Mucosa of descending colon (tissue), 3 donors: ENCODE results near the gene SEMA6C. TPM values are rescaled to one million over a fixed set of nuclear protein-coding genes. Genes with fewer than 3 reads are reported as not detected.
"Not testable (repeated sequence)": the region's sequence is repeated elsewhere in the genome, so short reads cannot be mapped to it uniquely, and the experiment has no call there.

Source experiments
- ATAC-seq: fragments of 200-7000 bp; cut with Tn5 transposase; one replicate; pipeline ENCODE4 v1.9.1; 2020; ENCODE audit warnings: mild to moderate bottlenecking, moderate library complexity
- DNase-seq, 3 donors: peaks; one replicate each; pipeline ENCODE4 v3.0.0-alpha.2; 2020
- H3K36me3 ChIP-seq: fragments of 200-600 bp; one replicate; pipeline ENCODE4 v1.8.0; 2021; ENCODE audit warnings: low read depth, mild to moderate bottlenecking
- H3K4me1 ChIP-seq: fragments of 200-600 bp; one replicate; pipeline ENCODE4 v1.8.0; 2021; ENCODE audit warnings: low read depth, mild to moderate bottlenecking
- H3K4me3 ChIP-seq: fragments of 200-600 bp; one replicate; pipeline ENCODE4 v1.8.0; 2021; ENCODE audit warnings: mild to moderate bottlenecking
- H3K9me3 ChIP-seq: fragments of 200-600 bp; one replicate; pipeline ENCODE4 v1.8.0; 2021; ENCODE audit warnings: mild to moderate bottlenecking
- intact Hi-C, 2 donors: fragments of 100-400 bp; cut with DNase I in 1 of 2; cut with micrococcal nuclease in 1 of 2; formaldehyde crosslinking; loops; one replicate each; pipeline versions ENCODE4 v1.11.0 to v1.11.1; 2022; cut with DNase I, micrococcal nuclease
- long read RNA-seq, 2 donors: library from polyadenylated mRNA; unstranded; transcript quantifications; one replicate each; pipeline ENCODE4 v2.0.0, GENCODE V29; 2019 to 2021
- total RNA-seq, 3 donors: library from RNA; stranded (reverse); fragmentation: NEBNext Ultra II Directional in 2 of 3; extraction: Animal tissue kit (Norgen Biotek cat#: 25700) in 2 of 3; gene quantifications; one replicate each; pipeline versions ENCODE4 v1.2.1 to v1.2.4, GENCODE V29; 2021 to 2023
- TF ChIP-seq, protein P1 (sequence below): fragments of 200-600 bp; IDR thresholded peaks from one replicate; pipeline ENCODE4 v1.8.0; 2022; ENCODE audit warnings: antibody characterized with exemption, mild to moderate bottlenecking
- donor health status: DM: no; HTN: no; CAD: no; lungs with moderate emphysema.
- donor health status: DM: no; HTN: no; CAD: no.
- donor health status: DM: no; HTN: yes; CAD: no.

SEMA6C gene, protein sequence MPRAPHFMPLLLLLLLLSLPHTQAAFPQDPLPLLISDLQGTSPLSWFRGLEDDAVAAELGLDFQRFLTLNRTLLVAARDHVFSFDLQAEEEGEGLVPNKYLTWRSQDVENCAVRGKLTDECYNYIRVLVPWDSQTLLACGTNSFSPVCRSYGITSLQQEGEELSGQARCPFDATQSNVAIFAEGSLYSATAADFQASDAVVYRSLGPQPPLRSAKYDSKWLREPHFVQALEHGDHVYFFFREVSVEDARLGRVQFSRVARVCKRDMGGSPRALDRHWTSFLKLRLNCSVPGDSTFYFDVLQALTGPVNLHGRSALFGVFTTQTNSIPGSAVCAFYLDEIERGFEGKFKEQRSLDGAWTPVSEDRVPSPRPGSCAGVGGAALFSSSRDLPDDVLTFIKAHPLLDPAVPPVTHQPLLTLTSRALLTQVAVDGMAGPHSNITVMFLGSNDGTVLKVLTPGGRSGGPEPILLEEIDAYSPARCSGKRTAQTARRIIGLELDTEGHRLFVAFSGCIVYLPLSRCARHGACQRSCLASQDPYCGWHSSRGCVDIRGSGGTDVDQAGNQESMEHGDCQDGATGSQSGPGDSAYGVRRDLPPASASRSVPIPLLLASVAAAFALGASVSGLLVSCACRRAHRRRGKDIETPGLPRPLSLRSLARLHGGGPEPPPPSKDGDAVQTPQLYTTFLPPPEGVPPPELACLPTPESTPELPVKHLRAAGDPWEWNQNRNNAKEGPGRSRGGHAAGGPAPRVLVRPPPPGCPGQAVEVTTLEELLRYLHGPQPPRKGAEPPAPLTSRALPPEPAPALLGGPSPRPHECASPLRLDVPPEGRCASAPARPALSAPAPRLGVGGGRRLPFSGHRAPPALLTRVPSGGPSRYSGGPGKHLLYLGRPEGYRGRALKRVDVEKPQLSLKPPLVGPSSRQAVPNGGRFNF
- total RNA-seq: 1 to 10 TPM; 1.9 to 9.3 (median 4.3) TPM
- long read RNA-seq, donor 1, partial matches to known transcripts: 0 of 6 reads
- long read RNA-seq, donor 1, other reads (novel, unspliced or antisense): 5 of 6 reads
- long read RNA-seq, donor 2: 0 reads

- H3K9me3 ChIP-seq: no peaks in the 10 kb centered on the region
- DNase-seq: peak; percentile 92 to 95 (median 95)
- ATAC-seq: peak; percentile 99
- peaks cover 11% of the 10 kb centered on the region for H3K4me1 ChIP-seq
- TF ChIP-seq, protein P1, sequence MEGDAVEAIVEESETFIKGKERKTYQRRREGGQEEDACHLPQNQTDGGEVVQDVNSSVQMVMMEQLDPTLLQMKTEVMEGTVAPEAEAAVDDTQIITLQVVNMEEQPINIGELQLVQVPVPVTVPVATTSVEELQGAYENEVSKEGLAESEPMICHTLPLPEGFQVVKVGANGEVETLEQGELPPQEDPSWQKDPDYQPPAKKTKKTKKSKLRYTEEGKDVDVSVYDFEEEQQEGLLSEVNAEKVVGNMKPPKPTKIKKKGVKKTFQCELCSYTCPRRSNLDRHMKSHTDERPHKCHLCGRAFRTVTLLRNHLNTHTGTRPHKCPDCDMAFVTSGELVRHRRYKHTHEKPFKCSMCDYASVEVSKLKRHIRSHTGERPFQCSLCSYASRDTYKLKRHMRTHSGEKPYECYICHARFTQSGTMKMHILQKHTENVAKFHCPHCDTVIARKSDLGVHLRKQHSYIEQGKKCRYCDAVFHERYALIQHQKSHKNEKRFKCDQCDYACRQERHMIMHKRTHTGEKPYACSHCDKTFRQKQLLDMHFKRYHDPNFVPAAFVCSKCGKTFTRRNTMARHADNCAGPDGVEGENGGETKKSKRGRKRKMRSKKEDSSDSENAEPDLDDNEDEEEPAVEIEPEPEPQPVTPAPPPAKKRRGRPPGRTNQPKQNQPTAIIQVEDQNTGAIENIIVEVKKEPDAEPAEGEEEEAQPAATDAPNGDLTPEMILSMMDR: no peak
- peak within 1 kb of the TSS; percentile 35 for H3K4me3 ChIP-seq
- no peaks in the 10 kb centered on the region for H3K36me3 ChIP-seq
- intact Hi-C loops: no loop called here
Measured at GRCh38 chr1:151146412-151147131, at the start of gene SEMA6C. Gene SEMA6C, minus strand, starts transcription at chr1:151146631. Its CDS starts 4,010 bp downstream, at chr1:151142621.

- H3K9me3 ChIP-seq, H3K36me3 ChIP-seq, H3K4me3 ChIP-seq, H3K4me1 ChIP-seq: not testable (repeated sequence)
- intact Hi-C loops: loop anchor here in 1 of 2 donors (5.0 kb wide), 1 partner anchor 57 kb away; the partner anchor contains the start of gene PSMD4
- peak; percentile 77 to 94 (median 83) for DNase-seq
- ATAC-seq: peak; percentile 74
Measured at GRCh38 chr1:151194894-151195594, 48.6 kb upstream of the SEMA6C start.

GRCh38 chr1:151193856-151194255 lies 47.4 kb upstream of the SEMA6C start:
- intact Hi-C loops: no loop called here
- H3K4me1 ChIP-seq: peaks cover 3% of the 10 kb centered on the region
- no peak for DNase-seq

GRCh38 chr1:151193304-151193703 lies 46.9 kb upstream of the SEMA6C start:
- H3K9me3 ChIP-seq: no peaks in the 10 kb centered on the region
- no peak for ATAC-seq

More at GRCh38 chr1:151193856-151194255, 47.4 kb upstream of the SEMA6C start:
- Histone ChIP-seq H3K9me3 (no peaks in the 10 kb centered on the region), H3K4me3 (no peak overlapping the region), H3K36me3 (no peaks in the 10 kb centered on the region)
- TF ChIP-seq, protein P1: no peak
- no peak for ATAC-seq

GRCh38 chr1:151192047-151192446 lies 45.6 kb upstream of the SEMA6C start:
- peaks cover 9% of the 10 kb centered on the region for H3K4me1 ChIP-seq
- TF ChIP-seq, protein P1: no peak
- ATAC-seq: no peak
- DNase-seq: no peak
- no peak overlapping the region for H3K4me3 ChIP-seq
- intact Hi-C loops: no loop called here
- no peaks in the 10 kb centered on the region for H3K9me3 ChIP-seq
- H3K36me3 ChIP-seq: no peaks in the 10 kb centered on the region

More at GRCh38 chr1:151193304-151193703, 46.9 kb upstream of the SEMA6C start:
- DNase-seq: no peak
- H3K4me3 ChIP-seq: no peak overlapping the region
- TF ChIP-seq, protein P1: no peak
- H3K4me1 ChIP-seq: peaks cover 9% of the 10 kb centered on the region
- H3K36me3 ChIP-seq: no peaks in the 10 kb centered on the region
- intact Hi-C loops: no loop called here
